Endothelial cell (in vitro differentiated cells): ENCODE results near the gene ONECUT2. TPM values are rescaled to one million over a fixed set of nuclear protein-coding genes. Genes with fewer than 3 reads are reported as not detected.
"Not testable (repeated sequence)": the region's sequence is repeated elsewhere in the genome, so short reads cannot be mapped to it uniquely, and the experiment has no call there.

ENCODE experiments used
- DNase-seq: peaks from one replicate; pipeline ENCODE4 v3.0.0; 2021; ENCODE audit warnings: low spot score
- H3K27ac Mint-ChIP-seq: one replicate; pipeline ENCODE4 v1.8.0; 2021; ENCODE audit warnings: mixed read lengths, inconsistent platforms; ENCODE audit not compliant: unreplicated experiment
- H3K27me3 Mint-ChIP-seq: one replicate; pipeline ENCODE4 v1.8.0; 2021; ENCODE audit warnings: mild to moderate bottlenecking, moderate library complexity, mixed read lengths, inconsistent platforms; ENCODE audit not compliant: unreplicated experiment
- H3K36me3 Mint-ChIP-seq: one replicate; pipeline ENCODE4 v1.8.0; 2021; ENCODE audit warnings: mild to moderate bottlenecking, low read depth, mixed read lengths, inconsistent platforms; ENCODE audit not compliant: unreplicated experiment
- H3K4me1 Mint-ChIP-seq: one replicate; pipeline ENCODE4 v1.8.0; 2021; ENCODE audit warnings: mild to moderate bottlenecking, mixed read lengths, inconsistent platforms; ENCODE audit not compliant: unreplicated experiment
- H3K4me3 Mint-ChIP-seq: one replicate; pipeline ENCODE4 v1.8.0; 2021; ENCODE audit warnings: mild to moderate bottlenecking, mixed read lengths, inconsistent platforms; ENCODE audit not compliant: unreplicated experiment
- H3K9me3 Mint-ChIP-seq: one replicate; pipeline ENCODE4 v1.8.0; 2021; ENCODE audit warnings: mixed read lengths, inconsistent platforms; ENCODE audit not compliant: unreplicated experiment
- total RNA-seq: library from RNA; stranded (reverse); fragmentation: NEBNext Ultra II Directional; extraction: Animal tissue kit (Norgen Biotek cat#: 25700); gene quantifications from one replicate; pipeline ENCODE4 v1.2.1, GENCODE V29; 2021; ENCODE audit not compliant: unreplicated experiment
- TF ChIP-seq, protein P1 (sequence below): fragments of 200-600 bp; sonication (generic); IDR thresholded peaks from one replicate; pipeline ENCODE4 v1.5.0; 2021; ENCODE audit warnings: antibody characterized with exemption; ENCODE audit not compliant: unreplicated experiment

ONECUT2 gene
- total RNA-seq, 1 donor from 2014 or later = 1.1 TPM

DNA sequence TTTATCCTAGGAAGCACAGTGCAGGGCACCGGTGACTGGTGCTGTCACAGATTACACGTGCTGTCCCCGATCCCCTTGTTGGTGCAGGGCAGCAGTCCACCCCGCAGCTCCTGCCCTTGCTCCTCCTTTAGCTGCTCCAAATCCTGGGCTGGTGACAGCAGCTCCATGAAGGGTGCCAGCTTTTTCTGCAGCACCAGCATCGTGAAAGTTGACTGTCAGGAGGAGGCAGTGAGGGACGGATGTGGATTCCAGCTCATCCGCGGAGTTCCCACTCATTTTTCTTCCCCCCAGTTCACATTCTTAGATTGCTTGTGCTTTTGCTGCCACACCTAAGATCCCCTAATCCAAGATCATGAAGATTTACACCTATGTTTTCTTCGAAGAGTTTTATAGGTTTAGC, 67.5 kb downstream of the ONECUT2 start:
- H3K27me3 Mint-ChIP-seq = peaks cover 3% of the 10 kb centered on the region
- no peak overlapping the region for H3K4me3 Mint-ChIP-seq
- TF ChIP-seq, protein P1, sequence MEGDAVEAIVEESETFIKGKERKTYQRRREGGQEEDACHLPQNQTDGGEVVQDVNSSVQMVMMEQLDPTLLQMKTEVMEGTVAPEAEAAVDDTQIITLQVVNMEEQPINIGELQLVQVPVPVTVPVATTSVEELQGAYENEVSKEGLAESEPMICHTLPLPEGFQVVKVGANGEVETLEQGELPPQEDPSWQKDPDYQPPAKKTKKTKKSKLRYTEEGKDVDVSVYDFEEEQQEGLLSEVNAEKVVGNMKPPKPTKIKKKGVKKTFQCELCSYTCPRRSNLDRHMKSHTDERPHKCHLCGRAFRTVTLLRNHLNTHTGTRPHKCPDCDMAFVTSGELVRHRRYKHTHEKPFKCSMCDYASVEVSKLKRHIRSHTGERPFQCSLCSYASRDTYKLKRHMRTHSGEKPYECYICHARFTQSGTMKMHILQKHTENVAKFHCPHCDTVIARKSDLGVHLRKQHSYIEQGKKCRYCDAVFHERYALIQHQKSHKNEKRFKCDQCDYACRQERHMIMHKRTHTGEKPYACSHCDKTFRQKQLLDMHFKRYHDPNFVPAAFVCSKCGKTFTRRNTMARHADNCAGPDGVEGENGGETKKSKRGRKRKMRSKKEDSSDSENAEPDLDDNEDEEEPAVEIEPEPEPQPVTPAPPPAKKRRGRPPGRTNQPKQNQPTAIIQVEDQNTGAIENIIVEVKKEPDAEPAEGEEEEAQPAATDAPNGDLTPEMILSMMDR = no peak
- no peaks in the 10 kb centered on the region for H3K9me3 Mint-ChIP-seq
- no peaks in the 10 kb centered on the region for H3K36me3 Mint-ChIP-seq
- no peak overlapping the region for H3K27ac Mint-ChIP-seq
- DNase-seq = no peak
- no peaks in the 10 kb centered on the region for H3K4me1 Mint-ChIP-seq

- H3K36me3 Mint-ChIP-seq = no peaks in the 10 kb centered on the region
- no peak for DNase-seq
- TF ChIP-seq, protein P1 = no peak
- H3K9me3 Mint-ChIP-seq = no peaks in the 10 kb centered on the region
- peaks cover 4% of the 10 kb centered on the region for H3K27me3 Mint-ChIP-seq
- no peak overlapping the region for H3K4me3 Mint-ChIP-seq
- H3K4me1 Mint-ChIP-seq = no peaks in the 10 kb centered on the region
- no peak overlapping the region for H3K27ac Mint-ChIP-seq
Measured at GRCh38 chr18:57505231-57505630, 70.1 kb downstream of the ONECUT2 start.

DNA sequence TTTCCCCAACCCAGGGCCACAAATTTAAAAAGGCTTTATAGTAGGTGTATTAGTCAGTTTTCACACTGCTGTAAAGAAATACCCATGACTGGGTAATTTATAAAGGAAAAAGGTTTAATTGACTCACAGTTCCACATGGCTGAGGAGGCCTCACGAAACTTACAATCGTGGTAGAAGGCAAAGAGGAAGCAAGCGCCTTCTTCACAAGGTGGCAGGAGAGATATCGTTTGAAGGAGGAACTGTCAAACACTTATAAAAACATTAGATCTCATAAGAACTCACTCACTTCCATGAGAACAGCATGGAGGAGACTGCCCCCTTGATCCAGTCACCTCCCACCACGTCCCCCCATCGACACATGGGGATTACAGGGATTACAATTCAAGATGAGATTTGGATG, 80.9 kb downstream of the ONECUT2 start:
- H3K9me3 Mint-ChIP-seq = no peaks in the 10 kb centered on the region
- H3K4me3 Mint-ChIP-seq = no peak overlapping the region
- H3K27me3 Mint-ChIP-seq = no peaks in the 10 kb centered on the region
- DNase-seq = no peak
- peaks cover 4% of the 10 kb centered on the region for H3K4me1 Mint-ChIP-seq
- no peaks in the 10 kb centered on the region for H3K36me3 Mint-ChIP-seq
- H3K27ac Mint-ChIP-seq = no peak overlapping the region
- TF ChIP-seq, protein P1 = no peak

DNA sequence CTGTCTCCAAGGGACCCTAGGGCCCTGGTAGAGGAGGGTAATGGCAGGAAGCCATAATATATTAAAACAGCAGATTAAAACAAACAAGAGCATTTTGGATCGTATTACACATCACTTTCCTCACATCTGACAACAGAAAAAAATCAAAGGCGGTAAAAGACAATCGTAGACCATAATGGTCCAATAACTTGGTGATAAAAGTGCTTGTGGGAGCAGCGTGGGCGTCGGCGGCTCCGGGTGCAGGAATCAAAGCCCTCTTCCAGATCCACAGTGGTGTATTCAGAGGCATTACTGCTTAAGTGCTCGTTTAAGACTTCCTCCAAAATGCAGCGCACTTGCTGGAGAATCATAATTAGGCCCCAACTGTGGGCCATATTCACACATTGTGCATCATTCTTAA, 83.4 kb downstream of the ONECUT2 start:
- Mint-ChIP-seq H3K36me3 (no peaks in the 10 kb centered on the region), H3K27me3 (no peaks in the 10 kb centered on the region), H3K4me3 (no peak overlapping the region), H3K9me3 (no peaks in the 10 kb centered on the region), H3K27ac (no peak overlapping the region), H3K4me1 (peaks cover 4% of the 10 kb centered on the region)
- TF ChIP-seq, protein P1 = no peak
- DNase-seq = no peak

DNA sequence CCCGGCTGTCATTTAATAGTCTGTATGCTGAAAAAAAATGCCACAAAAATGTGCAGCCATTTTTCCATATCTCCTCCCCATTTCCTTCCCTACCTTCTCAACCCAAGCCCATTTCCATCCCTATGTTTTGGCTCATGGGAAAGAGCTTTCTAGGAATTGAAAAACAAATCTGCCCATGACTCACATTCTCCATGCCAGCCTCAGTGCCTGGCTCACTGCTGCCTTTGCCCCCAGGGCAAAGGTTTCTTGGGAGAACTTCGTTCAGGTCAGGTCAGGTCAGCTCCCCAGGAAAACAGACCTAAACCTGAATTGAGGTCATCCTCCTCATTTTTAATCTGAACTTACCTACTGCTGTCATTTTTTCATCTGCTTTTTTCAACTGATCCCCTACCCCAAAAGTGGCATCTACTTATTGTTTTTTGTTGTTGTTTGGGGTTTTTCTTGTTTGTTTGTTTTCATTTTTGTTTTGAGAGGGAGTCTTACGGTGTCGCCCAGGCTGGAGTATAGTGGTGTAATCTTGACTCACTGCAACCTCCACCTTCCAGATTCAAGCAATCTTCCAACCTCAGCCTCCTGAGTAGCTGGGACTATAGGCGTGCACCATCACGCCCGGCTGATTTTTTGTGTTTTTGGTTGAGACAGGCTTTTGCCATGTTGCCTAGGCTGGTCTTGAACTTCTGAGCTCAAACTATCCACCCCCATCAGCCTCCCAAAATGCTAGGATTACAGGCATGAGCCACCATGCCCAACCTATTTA, 84.7 kb downstream of the ONECUT2 start:
- Mint-ChIP-seq H3K27me3 (no peaks in the 10 kb centered on the region), H3K9me3 (no peaks in the 10 kb centered on the region), H3K27ac (no peak overlapping the region), H3K4me1 (peaks cover 4% of the 10 kb centered on the region), H3K36me3 (no peaks in the 10 kb centered on the region), H3K4me3 (no peak overlapping the region)
- TF ChIP-seq, protein P1 = no peak
- DNase-seq = no peak

DNA sequence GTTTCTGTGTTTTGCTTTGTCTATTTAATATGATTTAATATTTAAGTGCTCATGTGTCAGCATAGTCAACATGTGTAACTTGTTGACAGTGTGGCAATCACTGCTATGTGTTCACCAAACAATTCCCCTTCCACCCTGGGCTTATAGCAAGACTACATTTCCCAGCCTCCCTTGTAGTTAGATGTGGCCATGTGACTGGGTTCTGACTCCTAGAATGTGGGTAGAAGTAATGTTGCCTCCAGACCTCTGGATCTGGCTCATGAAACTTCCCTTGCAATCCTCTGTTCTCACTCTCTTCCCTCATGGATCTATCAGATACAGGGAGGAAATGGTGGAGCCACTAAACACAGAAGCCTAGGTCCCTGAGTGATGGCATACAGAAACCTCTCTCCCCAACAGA, 87.2 kb downstream of the ONECUT2 start:
- not testable (repeated sequence) for H3K4me3 Mint-ChIP-seq, H3K36me3 Mint-ChIP-seq, DNase-seq, H3K9me3 Mint-ChIP-seq, H3K27me3 Mint-ChIP-seq, H3K4me1 Mint-ChIP-seq, H3K27ac Mint-ChIP-seq
